Measurements from ENCODE around the gene SLC9A5. TPM values are rescaled to one million over a fixed set of nuclear protein-coding genes. Genes with fewer than 3 reads are reported as not detected.

Gene SLC9A5
- total and polyA plus RNA-seq, 9 of the 15 experiments (the other 6 are each of a cell fraction or from before 2014, with no cell fraction given): 0.06 to 3.1 (median 1.2) TPM

- ATAC-seq (peak; percentile 47), FAIRE-seq (peak; percentile 75), DNase-seq (ENCODE audit: extremely low read depth in 1 of 4, low spot score in 3 of 4) (peak in 2 of 4 experiments; percentile 67 to 68)
- Histone ChIP-seq H3K27me3 (ENCODE audit: control insufficient read depth in 2 of 2, insufficient read depth in 2 of 2, low read length in 2 of 2) (no peaks in the 10 kb centered on the region), H3K36me3 (ENCODE audit: control insufficient read depth, insufficient read depth, low read length) (peaks cover 20% of the 10 kb centered on the region; the same call in 2 of the 3 replicates), H3K9me3 (replicated peaks; ENCODE audit: control insufficient read depth, insufficient read depth, low read depth, low read length) (no peaks in the 10 kb centered on the region), H3K4me3 (peak overlapping the region; percentile 88), H3K9me1 (ENCODE audit: control insufficient read depth, insufficient read depth, low read length) (no peaks in the 10 kb centered on the region), H2AFZ (ENCODE audit: low read depth, low read length) (peak overlapping the region; percentile 82), H3K4me2 (ENCODE audit: insufficient read depth, low read length) (peak overlapping the region; percentile 91), H3K4me1 (replicated peaks in 1 of 2; ENCODE audit: control insufficient read depth in 2 of 2, insufficient read depth in 2 of 2, low read length in 2 of 2) (peaks cover 54 to 73% of the 10 kb centered on the region in 2 experiments), H3K27ac (ENCODE audit: extremely low read depth, low read depth, low read length) (peak overlapping the region; percentile 68), H3K79me2 (ENCODE audit: control insufficient read depth, insufficient read depth, low read length) (peaks cover 53% of the 10 kb centered on the region), H3K9ac (ENCODE audit: insufficient read depth in 1 of 2, low read depth in 2 of 2, low read length in 2 of 2) (peak overlapping the region; percentile 79 to 96), H4K20me1 (replicated peaks; ENCODE audit: control insufficient read depth, insufficient read depth, low read length) (no peaks in the 10 kb centered on the region)
- in situ Hi-C loops (cut with MboI): no loop called here
- ChIA-PET POLR2A (interaction anchor here (0.6 to 1.1 kb wide), 3 partner anchors 14 to 375 kb away, joined by 3 to 4 read pairs (median 3); no protein-coding TSS in a partner anchor), CTCF (ENCODE audit: low intra/inter-chr PET ratio) (interaction anchor here (0.6 to 1.2 kb wide), 2 partner anchors 62 to 90 kb away, joined by 3 to 4 read pairs; no protein-coding TSS in a partner anchor)
- 0% methylated on average over 21 of the region's 26 CpGs for WGBS (ENCODE audit: insufficient coverage, low coverage, missing lambda C conversion rate)
- BruUV-seq (replicated peaks): TSS peak; percentile 46
- intact Hi-C loops (cut with micrococcal nuclease): loop anchor here (1.0 to 10.0 kb wide), 5 partner anchors 54 to 294 kb away; partner anchors contain the start of genes CBFB, E2F4 and MATCAP1
- no peak for TF ChIP-seq LARP7 (IDR thresholded peaks at IDR 0.05)
- no peak for TF ChIP-seq ZNF124 (CRISPR knock-in tag; IDR thresholded peaks at IDR 0.05)
- TF ChIP-seq TFAM (CRISPR knock-in tag; conservative IDR thresholded peaks at IDR 0.05): no peak
- no peak for TF ChIP-seq TRIM28 (IDR thresholded peaks at IDR 0.05)
- no peak for TF ChIP-seq SMARCA5 (IDR thresholded peaks at IDR 0.05)
- TF ChIP-seq USF2 (CRISPR knock-in tag; IDR thresholded peaks at IDR 0.05): 0 out of 2 replicates have a peak, but pooled peaks have one; percentile 1
- no peak for TF ChIP-seq PURB (CRISPR knock-in tag; IDR thresholded peaks at IDR 0.05; ENCODE audit: low read depth)
- no peak for TF ChIP-seq ZBTB11 (CRISPR knock-in tag; IDR thresholded peaks at IDR 0.05)
- TF ChIP-seq BDP1 (IDR thresholded peaks at IDR 0.05; ENCODE audit: insufficient read depth, insufficient read length): no peak
- peak; percentile 19 for TF ChIP-seq SAP30 (IDR thresholded peaks at IDR 0.05; ENCODE audit: borderline replicate concordance, insufficient read depth, low read depth, low read length, poor library complexity, severe bottlenecking)
- TF ChIP-seq SMAD3 (CRISPR knock-in tag; conservative IDR thresholded peaks at IDR 0.05): no peak
- peak in 1 of 3 experiments; percentile 63 for TF ChIP-seq YY1 (IDR thresholded peaks at IDR 0.05; ENCODE audit: borderline replicate concordance in 1 of 3, control insufficient read depth in 1 of 3, extremely low read depth in 1 of 3, insufficient read depth in 3 of 3, insufficient read length in 1 of 3, insufficient replicate concordance in 2 of 3, low read depth in 1 of 3, low read length in 2 of 3)
- TF ChIP-seq RBM22 (IDR thresholded peaks at IDR 0.05; ENCODE audit: low read depth, low read length, poor library complexity, severe bottlenecking): no peak
- TF ChIP-seq POLR2G (IDR thresholded peaks at IDR 0.05; ENCODE audit: low read depth, low read length): no peak
- no peak for TF ChIP-seq DDX20 (tag; IDR thresholded peaks at IDR 0.05; ENCODE audit: low read depth)
- TF ChIP-seq ZEB2 (IDR thresholded peaks at IDR 0.05): peak; percentile 70; the same call in 1 of the 2 replicates
- TF ChIP-seq KDM5B (IDR thresholded peaks at IDR 0.05; ENCODE audit: insufficient replicate concordance, low read depth, low read length): peak; percentile 0
- no peak for TF ChIP-seq ZBED1 (IDR thresholded peaks at IDR 0.05)
- TF ChIP-seq ZNF444 (CRISPR knock-in tag; IDR thresholded peaks at IDR 0.05): no peak
Measured at GRCh38 chr16:67246756-67247191, 2.0 kb upstream of the SLC9A5 start.

All from K562 (cell line).